AG04449 (cell line): Measurements from ENCODE around the gene C1QL2.

Experiments
- CTCF ChIA-PET: fragments of 350-600 bp; formaldehyde crosslinking; extraction: SDS; loops from one replicate; lab custom pipeline; 2021; ENCODE audit warnings: antibody characterized with exemption; lab: Yijun Ruan, JAX
- POLR2A ChIA-PET: fragments of 400-600, 350-600 bp; formaldehyde crosslinking; extraction: SDS; loops from one replicate; lab custom pipeline; 2020; ENCODE audit warnings: antibody characterized with exemption, inconsistent platforms; lab: Yijun Ruan, JAX
- DNase-seq: peaks from one replicate; pipeline ENCODE4 v3.0.0-alpha.2; 2010; ENCODE audit warnings: low read depth, low spot score
- H3K4me3 ChIP-seq: 2 replicates; pipeline ENCODE4 v1.5.1; 2011; ENCODE audit warnings: low read depth, mild to moderate bottlenecking, control low read depth, low read length
- TF ChIP-seq, protein P1 (sequence below): IDR thresholded peaks from one replicate; pipeline ENCODE4 v1.5.1; 2011; ENCODE audit warnings: mild to moderate bottlenecking, moderate library complexity, low read length, control low read depth, inconsistent platforms; ENCODE audit not compliant: insufficient read depth; ENCODE audit errors: missing control alignments

C1QL2 gene

DNA sequence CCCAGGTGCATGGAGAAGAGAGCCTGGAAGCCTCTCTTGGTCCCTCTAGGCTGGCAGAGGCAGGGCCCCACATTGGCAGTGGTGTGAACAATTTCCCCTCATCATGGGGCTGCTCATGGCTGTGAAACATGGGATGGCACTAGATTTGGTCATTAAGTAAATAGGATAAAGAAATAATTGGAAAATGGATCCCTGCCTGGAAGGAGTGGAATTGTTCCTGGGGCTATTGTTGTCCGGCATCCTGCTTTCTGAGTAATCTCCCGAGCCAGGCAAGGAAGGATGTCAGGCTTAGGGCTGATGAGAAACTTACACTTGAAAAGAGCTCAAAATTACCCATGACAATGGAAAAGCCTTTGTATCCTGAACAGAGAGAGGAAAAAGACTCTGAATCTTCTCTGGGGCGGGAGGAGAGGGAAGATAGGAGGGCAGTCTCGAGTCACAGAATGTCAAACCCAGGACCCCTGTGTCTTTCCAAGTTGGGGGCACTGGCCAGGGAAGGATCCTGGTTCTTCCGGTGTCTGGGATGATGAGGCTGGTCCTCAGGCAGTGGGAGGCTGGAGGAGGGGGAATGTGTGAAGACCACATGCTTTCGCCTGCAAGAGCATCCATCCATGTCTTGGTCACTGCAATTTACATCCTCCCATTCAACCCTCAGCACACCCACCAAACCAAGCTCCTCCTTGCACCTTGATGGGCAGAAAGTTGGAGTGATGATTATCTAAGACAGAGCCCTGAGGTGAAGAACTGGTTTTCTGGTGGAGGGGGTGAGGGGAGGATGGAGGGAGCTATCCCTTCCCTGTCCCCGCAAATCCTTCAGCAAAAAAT is 38.0 kb upstream of the C1QL2 start:
- CTCF ChIA-PET: no interaction called here
- H3K4me3 ChIP-seq: no peak overlapping the region
- POLR2A ChIA-PET: interaction anchor here (0.7 kb wide), 1 partner anchor 63 kb away, joined by 3 read pairs; no protein-coding TSS in a partner anchor

DNA sequence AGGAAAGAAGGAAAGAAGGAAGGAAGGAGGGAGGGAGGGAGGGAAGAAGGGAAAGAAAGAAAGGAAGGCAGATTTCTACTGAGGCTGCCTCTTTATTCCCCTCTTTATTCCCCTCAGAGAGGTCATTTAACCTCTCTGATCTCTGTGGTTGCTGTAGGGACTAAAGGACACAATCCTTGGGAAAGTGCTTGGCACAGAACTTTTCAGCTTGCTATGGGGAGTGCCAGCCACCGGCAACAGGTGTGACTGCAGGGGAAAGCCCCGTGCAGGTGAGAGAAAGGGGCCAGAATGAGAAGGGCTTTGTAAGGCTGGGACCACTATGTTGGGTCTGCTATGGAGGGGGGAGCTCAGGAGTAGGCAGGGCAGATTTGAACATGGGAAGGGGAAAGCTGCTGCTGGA is 37.3 kb upstream of the C1QL2 start:
- ChIA-PET CTCF (no interaction called here), POLR2A (no interaction called here)
- TF ChIP-seq, protein P1, sequence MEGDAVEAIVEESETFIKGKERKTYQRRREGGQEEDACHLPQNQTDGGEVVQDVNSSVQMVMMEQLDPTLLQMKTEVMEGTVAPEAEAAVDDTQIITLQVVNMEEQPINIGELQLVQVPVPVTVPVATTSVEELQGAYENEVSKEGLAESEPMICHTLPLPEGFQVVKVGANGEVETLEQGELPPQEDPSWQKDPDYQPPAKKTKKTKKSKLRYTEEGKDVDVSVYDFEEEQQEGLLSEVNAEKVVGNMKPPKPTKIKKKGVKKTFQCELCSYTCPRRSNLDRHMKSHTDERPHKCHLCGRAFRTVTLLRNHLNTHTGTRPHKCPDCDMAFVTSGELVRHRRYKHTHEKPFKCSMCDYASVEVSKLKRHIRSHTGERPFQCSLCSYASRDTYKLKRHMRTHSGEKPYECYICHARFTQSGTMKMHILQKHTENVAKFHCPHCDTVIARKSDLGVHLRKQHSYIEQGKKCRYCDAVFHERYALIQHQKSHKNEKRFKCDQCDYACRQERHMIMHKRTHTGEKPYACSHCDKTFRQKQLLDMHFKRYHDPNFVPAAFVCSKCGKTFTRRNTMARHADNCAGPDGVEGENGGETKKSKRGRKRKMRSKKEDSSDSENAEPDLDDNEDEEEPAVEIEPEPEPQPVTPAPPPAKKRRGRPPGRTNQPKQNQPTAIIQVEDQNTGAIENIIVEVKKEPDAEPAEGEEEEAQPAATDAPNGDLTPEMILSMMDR: no peak
- no peak overlapping the region for H3K4me3 ChIP-seq
- DNase-seq: no peak

More for the DNA sequence above, 38.0 kb upstream of the C1QL2 start:
- TF ChIP-seq, protein P1: no peak
- DNase-seq: no peak

DNA sequence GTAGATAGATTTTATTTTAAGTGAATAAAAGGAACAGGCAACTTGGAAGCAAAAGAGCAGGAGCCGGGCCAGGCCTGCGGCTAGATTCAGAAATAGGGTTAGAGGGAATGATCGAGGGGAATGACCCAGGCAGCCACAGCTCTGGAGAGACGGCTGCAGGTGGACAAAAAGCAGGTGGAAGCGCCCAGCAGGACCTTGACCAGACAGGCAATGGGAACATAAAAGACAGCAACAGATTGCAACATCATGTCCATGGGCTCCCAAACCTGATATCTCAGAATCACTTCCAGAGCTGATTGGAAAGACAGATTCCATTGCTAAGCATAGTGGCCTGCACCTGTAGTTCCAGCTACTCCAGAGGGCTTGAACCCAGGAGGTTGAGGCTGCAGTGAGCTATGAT is 36.5 kb upstream of the C1QL2 start:
- TF ChIP-seq, protein P1: no peak
- no peak for DNase-seq
- CTCF ChIA-PET: interaction anchor here (3.6 kb wide), 1 partner anchor 20 kb away, joined by 13 read pairs; no protein-coding TSS in a partner anchor
- H3K4me3 ChIP-seq: no peak overlapping the region
- POLR2A ChIA-PET: no interaction called here

DNA sequence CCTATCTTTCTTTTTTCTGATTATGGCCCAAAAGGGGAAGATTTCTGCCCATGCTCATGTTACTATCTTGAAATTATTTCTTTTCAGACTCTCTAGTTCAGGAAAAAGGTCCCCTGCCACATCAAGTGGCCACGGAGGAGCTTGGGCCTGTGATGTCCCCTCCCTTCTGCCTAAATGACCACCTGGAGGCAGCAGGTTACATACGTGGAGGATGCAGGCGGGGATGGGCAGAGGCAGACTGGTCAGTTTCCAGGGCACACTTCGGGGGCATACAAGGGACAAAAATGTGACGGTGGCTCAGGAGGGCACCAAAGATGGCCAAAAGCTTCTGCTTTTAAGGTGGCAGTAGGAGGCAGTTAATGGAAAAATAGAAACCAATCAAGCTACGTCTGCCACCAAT is 34.3 kb upstream of the C1QL2 start:
- TF ChIP-seq, protein P1: no peak
- no peak overlapping the region for H3K4me3 ChIP-seq
- ChIA-PET CTCF (interaction anchor here (1.2 to 3.6 kb wide), 2 partner anchors 18 to 98 kb away, joined by 3 to 13 read pairs; no protein-coding TSS in a partner anchor), POLR2A (no interaction called here)
- no peak for DNase-seq

DNA sequence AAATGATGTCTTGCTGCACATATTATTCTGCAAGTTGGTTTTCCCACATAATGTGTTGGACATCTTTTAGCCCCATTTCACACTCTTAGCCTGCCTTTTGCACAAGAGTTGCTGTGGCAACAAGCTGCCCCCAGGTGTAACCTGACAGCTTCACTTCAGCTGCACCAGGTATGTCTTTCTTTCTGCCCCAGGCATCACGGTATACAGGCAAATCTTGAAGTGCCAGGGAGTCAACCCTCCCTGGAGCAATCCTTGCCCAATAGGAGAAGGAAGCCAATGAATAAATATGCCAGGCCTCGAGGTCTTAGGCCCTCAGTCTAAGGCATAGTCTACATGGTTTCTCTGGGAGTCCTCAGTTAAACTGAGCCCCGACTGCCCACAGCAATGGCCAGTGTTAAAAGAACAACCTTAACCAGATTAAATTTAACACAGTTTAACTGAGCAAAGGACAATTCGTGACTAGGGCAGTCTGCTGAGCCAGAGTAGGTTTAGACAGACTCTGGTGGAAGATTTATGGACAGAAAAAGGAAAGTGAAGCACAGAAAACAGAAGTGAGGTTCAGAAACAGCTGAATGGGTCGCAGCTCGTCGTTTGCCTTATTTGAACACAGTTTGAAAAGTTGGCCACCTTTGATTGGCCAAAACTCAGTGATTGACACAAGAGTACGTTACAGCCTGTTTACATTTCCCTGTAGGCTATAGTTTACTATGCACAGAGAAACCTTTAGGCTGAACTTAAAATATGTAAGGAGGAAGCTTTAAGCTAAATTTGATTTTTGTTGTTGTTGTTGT is 32.0 kb upstream of the C1QL2 start:
- POLR2A ChIA-PET: no interaction called here
- no peak overlapping the region for H3K4me3 ChIP-seq
- TF ChIP-seq, protein P1: no peak
- no peak for DNase-seq
- CTCF ChIA-PET: interaction anchor here (1.2 kb wide), 1 partner anchor 11 kb away, joined by 4 read pairs; no protein-coding TSS in a partner anchor

DNA sequence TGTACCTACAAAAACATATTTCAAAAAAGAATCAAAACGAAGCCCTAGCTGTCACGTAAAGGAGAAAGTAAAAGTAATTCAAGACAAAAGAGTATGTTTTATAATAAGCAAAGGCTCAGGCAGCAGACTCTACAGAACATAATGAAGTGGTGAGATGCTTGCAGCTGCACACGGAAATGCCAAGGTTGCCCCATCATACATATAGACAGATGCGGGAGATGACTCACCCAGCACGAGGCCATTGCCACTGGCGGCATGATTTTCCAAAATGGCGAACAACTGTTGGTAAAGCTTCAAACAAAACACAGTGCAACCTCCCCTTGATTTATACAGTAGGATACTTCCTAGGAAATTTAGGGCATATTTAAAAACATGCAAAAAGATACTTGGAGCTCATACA is 26.0 kb upstream of the C1QL2 start:
- ChIA-PET POLR2A (no interaction called here), CTCF (interaction anchor here (1.3 kb wide), 1 partner anchor 12 kb away, joined by 3 read pairs; no protein-coding TSS in a partner anchor)
- DNase-seq: no peak
- H3K4me3 ChIP-seq: no peak overlapping the region
- TF ChIP-seq, protein P1: no peak
